HUES48 (cell line): ENCODE results near the gene XRCC5.

Experiments
- H3K27ac ChIP-seq: one replicate; pipeline ENCODE4 v1.7.0; 2013; ENCODE audit warnings: low read depth, low read length, inconsistent platforms
- H3K27me3 ChIP-seq: 2 replicates; pipeline ENCODE4 v1.6.1; 2013; ENCODE audit warnings: mild to moderate bottlenecking, low read length; ENCODE audit not compliant: control insufficient read depth, insufficient read depth
- H3K36me3 ChIP-seq: 2 replicates; pipeline ENCODE4 v1.6.1; 2013; ENCODE audit warnings: low read length; ENCODE audit not compliant: control insufficient read depth, insufficient read depth
- H3K4me1 ChIP-seq: 2 replicates; pipeline ENCODE4 v1.6.1; 2013; ENCODE audit warnings: mild to moderate bottlenecking, low read length; ENCODE audit not compliant: control insufficient read depth, insufficient read depth
- H3K4me3 ChIP-seq: 2 replicates; pipeline ENCODE4 v1.5.1; 2013; ENCODE audit warnings: mild to moderate bottlenecking, low read depth, low read length
- H3K9ac ChIP-seq: 2 replicates; pipeline ENCODE4 v1.6.1; 2013; ENCODE audit warnings: mild to moderate bottlenecking, low read depth, low read length, moderate library complexity
- H3K9me3 ChIP-seq: 2 replicates; pipeline ENCODE4 v1.6.1; 2013; ENCODE audit warnings: low read length; ENCODE audit not compliant: control insufficient read depth, insufficient read depth

XRCC5 gene

DNA sequence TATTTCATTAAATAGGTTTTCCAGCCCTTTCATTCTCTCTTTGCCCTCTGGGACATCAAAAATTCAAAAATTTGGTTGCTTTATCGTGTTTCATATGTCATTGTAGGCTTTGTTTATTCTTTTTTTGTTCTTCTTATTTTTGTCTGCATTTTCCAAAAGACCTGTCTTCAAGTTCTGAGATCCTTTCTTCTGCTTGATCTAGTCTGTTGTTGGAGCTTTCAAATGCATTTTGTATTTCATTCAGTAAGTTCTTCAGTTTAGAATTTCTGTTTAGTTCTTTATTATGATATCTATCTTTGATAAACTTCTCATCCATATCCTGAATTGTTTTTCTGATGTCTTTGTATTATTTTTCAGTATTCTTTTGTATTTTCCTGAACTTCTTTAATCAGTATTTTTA is 123.6 kb downstream of the XRCC5 start:
- H3K4me1 ChIP-seq: no peaks in the 10 kb centered on the region; the same call in 1 of the 2 replicates
- no peaks in the 10 kb centered on the region for H3K27me3 ChIP-seq
- no peak overlapping the region for H3K9ac ChIP-seq
- H3K27ac ChIP-seq: no peak overlapping the region
- H3K36me3 ChIP-seq: no peaks in the 10 kb centered on the region
- H3K4me3 ChIP-seq: no peak overlapping the region
- H3K9me3 ChIP-seq: peaks cover 2% of the 10 kb centered on the region; the same call in 1 of the 2 replicates

DNA sequence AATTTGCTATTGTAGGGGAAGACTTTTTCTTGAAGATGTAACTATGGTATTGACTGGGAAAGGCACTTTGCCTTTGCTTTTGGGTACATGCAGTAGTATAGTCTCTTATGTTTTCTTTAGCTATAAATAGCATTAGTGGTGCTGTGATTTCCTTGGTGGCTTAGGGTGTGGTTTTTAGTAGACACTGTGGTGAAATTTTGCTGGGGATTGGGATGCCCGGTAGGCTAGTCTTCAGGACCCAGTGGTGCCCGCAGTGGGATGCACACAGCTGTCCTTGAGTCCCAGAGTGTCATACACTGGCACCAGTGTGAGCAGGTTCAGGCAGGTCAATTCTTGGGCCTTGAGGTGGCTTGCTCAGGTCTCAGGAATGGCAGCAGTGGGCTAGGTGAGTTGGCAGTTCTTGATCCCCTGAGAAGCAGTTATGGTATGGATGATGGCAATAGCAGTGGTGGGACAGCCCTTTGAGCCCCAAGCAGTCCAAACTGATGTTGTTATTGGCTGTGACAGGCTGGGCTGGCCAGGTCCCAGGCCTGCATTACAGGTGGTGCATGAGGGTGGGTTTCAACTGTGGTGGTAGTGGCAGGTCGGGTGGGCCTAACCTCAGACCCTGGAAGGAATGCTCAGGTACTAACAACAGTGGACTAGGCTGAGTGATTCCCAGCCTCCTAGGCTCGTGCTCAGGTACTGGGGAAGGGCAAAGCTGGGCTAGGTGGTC is 124.3 kb downstream of the XRCC5 start:
- Histone ChIP-seq H3K27ac (no peak overlapping the region), H3K4me3 (no peak overlapping the region), H3K4me1 (no peaks in the 10 kb centered on the region; the same call in 1 of the 2 replicates), H3K9ac (no peak overlapping the region), H3K27me3 (no peaks in the 10 kb centered on the region), H3K9me3 (peaks cover 2% of the 10 kb centered on the region; the same call in 1 of the 2 replicates), H3K36me3 (no peaks in the 10 kb centered on the region)

- no peaks in the 10 kb centered on the region for H3K27me3 ChIP-seq
- no peaks in the 10 kb centered on the region; the same call in 1 of the 2 replicates for H3K4me1 ChIP-seq
- H3K4me3 ChIP-seq: no peak overlapping the region
- no peak overlapping the region for H3K27ac ChIP-seq
- H3K9me3 ChIP-seq: peaks cover 2% of the 10 kb centered on the region; the same call in 1 of the 2 replicates
- H3K9ac ChIP-seq: no peak overlapping the region
- no peaks in the 10 kb centered on the region for H3K36me3 ChIP-seq
These were observed 125.0 kb downstream of the XRCC5 start for GRCh38 chr2:216234106-216234505.

DNA sequence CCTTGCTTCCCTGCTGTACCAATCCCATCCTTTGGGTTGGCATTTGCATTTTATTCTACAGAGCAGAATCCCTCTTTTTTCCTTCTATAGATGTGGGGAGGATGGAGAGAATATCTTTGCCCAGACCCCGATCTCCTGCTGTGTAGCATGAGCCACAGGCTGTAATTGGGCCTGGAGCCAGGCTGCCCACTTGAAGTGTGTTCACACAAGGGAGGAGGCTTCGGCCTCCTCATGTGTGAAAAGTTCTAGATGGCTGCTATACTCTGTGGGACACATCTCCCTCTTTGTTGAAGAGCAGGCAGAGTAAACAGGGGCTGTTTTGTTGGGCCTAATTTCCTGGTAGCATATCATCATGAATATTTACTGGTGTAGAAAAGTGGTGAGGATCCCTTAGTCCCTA is 126.3 kb downstream of the XRCC5 start:
- Histone ChIP-seq H3K27me3 (no peaks in the 10 kb centered on the region), H3K9me3 (peaks cover 2% of the 10 kb centered on the region; the same call in 1 of the 2 replicates), H3K4me1 (no peaks in the 10 kb centered on the region), H3K4me3 (no peak overlapping the region), H3K27ac (no peak overlapping the region), H3K36me3 (no peaks in the 10 kb centered on the region), H3K9ac (no peak overlapping the region)

GRCh38 chr2:216235896-216236295 is 126.7 kb downstream of the XRCC5 start:
- no peaks in the 10 kb centered on the region for H3K36me3 ChIP-seq
- peaks cover 2% of the 10 kb centered on the region; the same call in 1 of the 2 replicates for H3K9me3 ChIP-seq
- no peaks in the 10 kb centered on the region for H3K4me1 ChIP-seq
- H3K27me3 ChIP-seq: no peaks in the 10 kb centered on the region
- no peak overlapping the region for H3K4me3 ChIP-seq
- H3K9ac ChIP-seq: no peak overlapping the region
- no peak overlapping the region for H3K27ac ChIP-seq

DNA sequence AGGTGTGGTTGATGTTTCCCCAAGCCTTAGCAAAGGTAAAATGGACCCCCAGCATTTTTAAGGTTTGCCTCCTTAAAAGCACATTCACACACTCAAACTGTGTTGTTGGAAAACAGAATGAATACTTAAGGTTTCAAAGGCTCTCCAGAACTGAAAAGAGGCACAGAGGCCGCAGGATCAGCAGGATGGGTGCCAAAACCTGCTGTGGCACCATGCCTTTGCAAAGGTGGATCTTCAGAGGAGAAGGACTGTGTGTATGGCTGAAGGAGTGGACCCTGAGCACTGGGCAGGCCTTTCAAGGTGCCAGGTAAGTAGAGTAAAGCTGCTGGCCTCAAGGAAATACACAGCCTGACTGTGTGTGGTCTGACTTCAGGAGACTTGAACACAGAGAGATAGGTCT is 127.3 kb downstream of the XRCC5 start:
- no peak overlapping the region for H3K27ac ChIP-seq
- H3K4me3 ChIP-seq: no peak overlapping the region
- H3K27me3 ChIP-seq: no peaks in the 10 kb centered on the region
- no peaks in the 10 kb centered on the region for H3K36me3 ChIP-seq
- no peak overlapping the region for H3K9ac ChIP-seq
- H3K4me1 ChIP-seq: no peaks in the 10 kb centered on the region
- peaks cover 2% of the 10 kb centered on the region; the same call in 1 of the 2 replicates for H3K9me3 ChIP-seq

DNA sequence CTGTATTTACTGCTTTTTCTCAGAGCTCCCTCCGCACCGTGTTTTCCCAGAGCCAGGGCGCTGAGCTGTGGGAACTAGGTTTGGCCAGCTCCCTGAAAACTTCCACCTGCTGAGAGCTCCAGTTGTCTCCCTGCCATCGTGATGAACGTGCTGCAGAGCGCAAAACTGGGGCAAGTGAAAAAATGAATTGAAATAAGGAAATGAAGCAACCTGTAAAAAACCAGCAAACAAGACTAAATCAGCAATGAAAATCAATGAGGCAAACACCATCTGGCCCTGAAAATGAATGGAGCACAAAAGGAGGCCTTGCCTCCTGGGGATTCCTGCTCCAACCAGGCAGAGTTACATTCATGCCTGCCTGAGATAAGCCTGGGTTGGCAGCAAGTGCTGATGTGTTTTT is 133.2 kb downstream of the XRCC5 start:
- Histone ChIP-seq H3K27me3 (no peaks in the 10 kb centered on the region), H3K9me3 (no peaks in the 10 kb centered on the region), H3K4me1 (peaks cover 12% of the 10 kb centered on the region), H3K9ac (no peak overlapping the region), H3K4me3 (no peak overlapping the region), H3K36me3 (no peaks in the 10 kb centered on the region), H3K27ac (peak overlapping the region; percentile 57)

DNA sequence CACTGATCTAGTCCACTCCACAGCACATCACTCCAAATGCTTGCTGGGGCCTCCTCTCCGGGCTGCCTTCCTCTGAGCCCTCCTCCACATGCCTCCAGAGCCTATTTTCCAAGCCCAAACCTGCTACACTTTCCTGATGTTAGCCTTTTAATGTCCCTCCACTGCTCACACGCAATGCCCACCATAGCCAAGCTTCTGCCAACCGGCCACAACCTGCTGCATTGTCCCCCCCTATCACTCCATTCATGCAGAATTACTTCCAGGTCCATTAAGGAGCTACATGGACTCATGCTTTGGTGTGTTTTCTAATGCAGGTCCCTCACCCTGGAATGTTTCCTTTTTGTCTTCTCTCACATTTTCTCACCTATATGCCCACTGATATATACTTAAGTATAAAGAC is 133.9 kb downstream of the XRCC5 start:
- H3K36me3 ChIP-seq: no peaks in the 10 kb centered on the region
- no peak overlapping the region for H3K4me3 ChIP-seq
- no peaks in the 10 kb centered on the region for H3K9me3 ChIP-seq
- H3K27me3 ChIP-seq: no peaks in the 10 kb centered on the region
- H3K4me1 ChIP-seq: peaks cover 12% of the 10 kb centered on the region
- H3K9ac ChIP-seq: no peak overlapping the region
- no peak overlapping the region for H3K27ac ChIP-seq

GRCh38 chr2:216245391-216245975 is 136.3 kb downstream of the XRCC5 start:
- Histone ChIP-seq H3K4me3 (no peak overlapping the region), H3K36me3 (no peaks in the 10 kb centered on the region), H3K27ac (no peak overlapping the region), H3K9ac (no peak overlapping the region), H3K27me3 (no peaks in the 10 kb centered on the region), H3K4me1 (peaks cover 12% of the 10 kb centered on the region), H3K9me3 (no peaks in the 10 kb centered on the region)

DNA sequence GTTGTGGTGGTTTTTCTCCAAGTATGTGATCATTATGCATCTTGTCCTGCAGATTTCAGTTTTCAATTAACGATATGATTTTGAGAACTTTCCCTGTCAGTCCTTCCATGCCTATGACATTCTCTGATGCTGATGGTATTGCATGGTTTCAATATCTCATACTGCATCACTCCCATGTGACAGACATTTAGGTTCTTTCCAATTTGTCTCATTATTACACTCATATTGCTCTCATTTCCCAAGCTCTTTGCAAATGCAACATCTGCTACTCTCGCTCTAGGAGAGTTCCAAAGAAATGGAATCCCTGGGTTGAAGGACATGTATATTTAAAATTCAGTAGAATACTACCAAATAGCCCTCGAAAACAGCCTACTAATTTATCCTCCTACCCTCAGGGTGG is 137.6 kb downstream of the XRCC5 start:
- Histone ChIP-seq H3K27ac (no peak overlapping the region), H3K27me3 (no peaks in the 10 kb centered on the region), H3K9ac (no peak overlapping the region), H3K36me3 (no peaks in the 10 kb centered on the region), H3K4me1 (peaks cover 12% of the 10 kb centered on the region), H3K4me3 (no peak overlapping the region), H3K9me3 (no peaks in the 10 kb centered on the region)
